GM23338 (cell line): ENCODE results near the gene SRRM2. TPM values are rescaled to one million over a fixed set of nuclear protein-coding genes. Genes with fewer than 3 reads are reported as not detected.

ENCODE experiments used
- ATAC-seq: fragments of 200-7000 bp; cut with Tn5 transposase; 3 replicates; pipeline ENCODE4 v1.9.1; 2020
- DNase-seq: peaks from one replicate; pipeline ENCODE4 v3.0.0-alpha.2; 2015; ENCODE audit warnings: low spot score
- H2AFZ ChIP-seq: fragments of 200-600 bp; sonication (generic); 2 replicates; pipeline ENCODE4 v1.8.0; 2016; ENCODE audit warnings: antibody characterized with exemption, mild to moderate bottlenecking, moderate library complexity
- H3F3A ChIP-seq: fragments of 200-600 bp; sonication (generic); replicated peaks from 2 replicates; pipeline ENCODE4 v1.8.0; 2017; ENCODE audit warnings: antibody characterized with exemption, mixed run types, low read depth
- H3K27ac ChIP-seq: fragments of 200-600 bp; sonication (generic); 2 replicates; pipeline ENCODE4 v1.6.1; 2016; ENCODE audit warnings: low read depth
- H3K27me3 ChIP-seq: fragments of 200-600 bp; sonication (generic); 2 replicates; pipeline ENCODE4 v1.8.0; 2016; ENCODE audit warnings: mild to moderate bottlenecking, mixed run types, moderate library complexity; ENCODE audit not compliant: insufficient read depth
- H3K36me3 ChIP-seq: fragments of 200-600 bp; sonication (generic); 2 replicates; pipeline ENCODE4 v1.8.0; 2016; ENCODE audit warnings: mild to moderate bottlenecking; ENCODE audit not compliant: insufficient read depth
- H3K4me1 ChIP-seq: fragments of 200-600 bp; sonication (generic); 2 replicates; pipeline ENCODE4 v1.8.0; 2016; ENCODE audit warnings: mild to moderate bottlenecking, moderate library complexity; ENCODE audit not compliant: insufficient read depth
- H3K4me2 ChIP-seq: fragments of 200-600 bp; sonication (generic); 2 replicates; pipeline ENCODE4 v1.7.1; 2017; ENCODE audit warnings: mixed run types
- H3K4me3 ChIP-seq: fragments of 200-600 bp; sonication (generic); 2 replicates; pipeline ENCODE4 v1.6.1; 2016; ENCODE audit warnings: mixed run types
- H3K79me2 ChIP-seq: fragments of 200-600 bp; sonication (generic); replicated peaks from 2 replicates; pipeline ENCODE4 v1.8.0; 2017; ENCODE audit warnings: mild to moderate bottlenecking; ENCODE audit not compliant: insufficient read depth
- H3K9me2 ChIP-seq: fragments of 200-600 bp; sonication (generic); 2 replicates; pipeline ENCODE4 v1.8.0; 2017; ENCODE audit not compliant: insufficient read depth
- H4K20me1 ChIP-seq: fragments of 200-600 bp; sonication (generic); replicated peaks from 2 replicates; pipeline ENCODE4 v1.8.0; 2017; ENCODE audit warnings: mild to moderate bottlenecking; ENCODE audit not compliant: insufficient read depth
- H3K27ac Mint-ChIP-seq: 2 replicates; pipeline ENCODE4 v1.8.0; 2020; ENCODE audit warnings: inconsistent platforms, mild to moderate bottlenecking, moderate library complexity, mixed read lengths
- H3K27me3 Mint-ChIP-seq: 3 replicates; pipeline ENCODE4 v1.8.0; 2022; ENCODE audit warnings: low read depth, mild to moderate bottlenecking, moderate library complexity, mixed read lengths, inconsistent platforms; ENCODE audit not compliant: insufficient read depth, poor library complexity
- H3K36me3 Mint-ChIP-seq: 3 replicates; pipeline ENCODE4 v1.8.0; 2021; ENCODE audit warnings: low read depth, mild to moderate bottlenecking, inconsistent platforms, moderate library complexity, mixed read lengths
- H3K4me1 Mint-ChIP-seq: 3 replicates; pipeline ENCODE4 v1.8.0; 2020; ENCODE audit warnings: mild to moderate bottlenecking, inconsistent platforms, mixed read lengths
- H3K4me3 Mint-ChIP-seq: 3 replicates; pipeline ENCODE4 v1.8.0; 2021; ENCODE audit warnings: moderate library complexity, mild to moderate bottlenecking, inconsistent platforms, mixed read lengths
- H3K9me3 Mint-ChIP-seq: 3 replicates; pipeline ENCODE4 v1.8.0; 2020; ENCODE audit warnings: moderate library complexity, mild to moderate bottlenecking, inconsistent platforms, mixed read lengths
- CREB1 ChIP-seq: fragments of 250-450 bp; sonication (Bioruptor Pico); IDR thresholded peaks from 2 replicates; pipeline ENCODE4 v1.5.0; 2020; ENCODE audit warnings: low read depth, mild to moderate bottlenecking, moderate library complexity
- CTCF ChIP-seq, 2 experiments: fragments of 200-600 bp in 1 of 2; sonication (generic) in 1 of 2; conservative IDR thresholded peaks; 2 replicates each; pipeline versions ENCODE4 v1.5.1 to v1.6.1; 2016 to 2017; ENCODE audit warnings: antibody characterized with exemption in 2 of 2, low read depth in 2 of 2, mild to moderate bottlenecking in 2 of 2, moderate library complexity in 1 of 2
- ETS1 ChIP-seq: IDR thresholded peaks from 2 replicates; pipeline ENCODE4 v1.6.1; 2016; ENCODE audit warnings: antibody characterized with exemption
- EZH2 ChIP-seq: fragments of 200-600 bp; sonication (generic); IDR thresholded peaks from one replicate; pipeline ENCODE4 v1.8.0; 2017; ENCODE audit warnings: antibody characterized with exemption, mild to moderate bottlenecking, low read depth; ENCODE audit not compliant: unreplicated experiment
- EZH2phosphoT487 ChIP-seq: fragments of 200-600 bp; sonication (generic); IDR thresholded peaks from one replicate; pipeline ENCODE4 v1.8.1; 2018; ENCODE audit warnings: antibody characterized with exemption; ENCODE audit not compliant: unreplicated experiment
- JUNB ChIP-seq: IDR thresholded peaks from one replicate; pipeline ENCODE4 v1.6.1; 2016; ENCODE audit warnings: antibody characterized with exemption; ENCODE audit not compliant: unreplicated experiment
- NANOG ChIP-seq: IDR thresholded peaks from 2 replicates; pipeline ENCODE4 v1.6.1; 2016; ENCODE audit warnings: antibody characterized with exemption, borderline replicate concordance
- POLR2AphosphoS5 ChIP-seq: IDR thresholded peaks from 2 replicates; pipeline ENCODE4 v1.6.1; 2016; ENCODE audit warnings: antibody characterized with exemption, low read depth
- REST ChIP-seq: IDR thresholded peaks from one replicate; pipeline ENCODE4 v1.6.1; 2018; ENCODE audit warnings: antibody characterized with exemption; ENCODE audit not compliant: unreplicated experiment
- STAT1 ChIP-seq: IDR thresholded peaks from one replicate; pipeline ENCODE4 v1.6.1; 2016; ENCODE audit warnings: antibody characterized with exemption; ENCODE audit not compliant: unreplicated experiment
- ZNF114 ChIP-seq: fragments of 250-450 bp; sonication (Bioruptor Pico); IDR thresholded peaks from 2 replicates; pipeline ENCODE4 v1.5.0; 2020; ENCODE audit warnings: mild to moderate bottlenecking, moderate library complexity
- ZNF331 ChIP-seq: fragments of 250-450 bp; sonication (Bioruptor Pico); IDR thresholded peaks from 2 replicates; pipeline ENCODE4 v1.5.0; 2020; ENCODE audit warnings: low read depth, mild to moderate bottlenecking, moderate library complexity
- ZNF462 ChIP-seq: fragments of 250-450 bp; sonication (Bioruptor Pico); IDR thresholded peaks from 2 replicates; pipeline ENCODE4 v1.5.0; 2020; ENCODE audit warnings: mild to moderate bottlenecking, moderate library complexity
- polyA plus RNA-seq: library from polyadenylated mRNA; unstranded; fragments of >200 nt; fragmentation: Nextera tagmentation; extraction: Ambion mirVana; gene quantifications from 2 replicates; pipeline ENCODE4 v1.2.1, GENCODE V29; 2016
- total RNA-seq: library from RNA; depleted of rRNA; stranded (reverse); fragments of >200 nt; shearing (Covaris generic); gene quantifications from 2 replicates; pipeline ENCODE4 v1.2.3, GENCODE V29; 2014

SRRM2 gene
- total and polyA plus RNA-seq, 2 experiments from 2014 or later, result 308 to 893 TPM

DNA sequence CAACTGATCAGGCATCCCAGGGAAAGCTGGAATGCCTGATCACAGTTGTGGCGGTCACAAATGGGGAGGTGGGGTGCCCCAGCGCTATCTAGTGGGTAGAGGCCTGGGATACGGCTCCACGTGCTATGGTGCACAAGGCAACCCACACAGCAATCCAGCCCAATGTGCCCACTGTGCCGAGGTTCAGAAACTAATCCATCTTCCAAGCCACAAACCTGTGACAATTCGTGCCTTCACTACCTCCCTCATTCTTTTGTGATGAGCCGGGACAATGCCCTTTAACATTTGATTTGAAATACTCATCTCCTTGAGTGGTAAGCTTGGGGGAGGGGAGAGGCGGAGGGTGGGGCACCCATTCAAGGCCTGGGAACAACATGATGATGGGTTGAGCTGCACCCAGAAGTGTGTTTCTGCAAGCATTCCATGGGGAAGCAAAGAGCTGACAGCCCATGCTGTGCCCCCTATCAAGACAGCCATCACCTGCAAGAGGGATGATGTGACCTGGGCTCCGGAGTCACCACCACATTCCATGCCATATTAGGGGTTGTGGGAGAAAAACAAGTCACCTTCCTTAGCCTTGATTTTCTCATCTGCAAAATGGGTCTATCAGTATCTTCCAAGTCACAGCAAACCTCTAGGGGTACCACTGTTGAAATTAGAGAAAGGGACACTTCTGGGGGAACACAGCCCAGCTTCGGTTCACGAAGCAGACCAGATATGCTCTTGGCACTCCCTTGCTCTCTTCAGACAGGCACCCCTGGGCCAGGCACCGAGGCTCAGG lies 20.9 kb downstream of the SRRM2 start:
- no peak for TF ChIP-seq ZNF331
- TF ChIP-seq POLR2AphosphoS5, result no peak
- no peak for TF ChIP-seq CREB1 (CRISPR knock-in tag)
- TF ChIP-seq ETS1, result no peak
- TF ChIP-seq JUNB, result no peak
- no peak for TF ChIP-seq NANOG
- no peak for TF ChIP-seq ZNF462 (CRISPR knock-in tag)
- no peak for TF ChIP-seq ZNF114 (CRISPR knock-in tag)
- no peak for TF ChIP-seq STAT1
- TF ChIP-seq REST, result no peak
- TF ChIP-seq EZH2phosphoT487, result no peak
- no peak for TF ChIP-seq CTCF (conservative IDR thresholded peaks at IDR 0.05; ENCODE audit: low read depth in 2 of 2)
- TF ChIP-seq EZH2, result no peak
- ATAC-seq (peak; percentile 2; the same call in 1 of the 3 replicates), DNase-seq (no peak)
- H3K27me3 ChIP-seq, result no peaks in the 10 kb centered on the region
- peaks cover 32% of the 10 kb centered on the region for H3K79me2 ChIP-seq
- H4K20me1 ChIP-seq, result peaks cover 16% of the 10 kb centered on the region
- peaks cover 35% of the 10 kb centered on the region for H3K27me3 Mint-ChIP-seq
- H3K36me3 ChIP-seq, result peaks cover 13% of the 10 kb centered on the region
- no peak overlapping the region for H3K4me2 ChIP-seq
- peaks cover 9% of the 10 kb centered on the region for H3K4me1 ChIP-seq
- H3K4me3 Mint-ChIP-seq, result peak overlapping the region; percentile 20; the same call in 1 of the 3 replicates
- peaks cover 40% of the 10 kb centered on the region for H3K4me1 Mint-ChIP-seq
- H3K4me3 ChIP-seq, result no peak overlapping the region
- no peaks in the 10 kb centered on the region for H3K9me2 ChIP-seq
- H3F3A ChIP-seq, result peaks cover 51% of the 10 kb centered on the region
- H3K9me3 Mint-ChIP-seq, result no peaks in the 10 kb centered on the region; the same call in none of the 3 replicates
- peak overlapping the region; percentile 7; the same call in 1 of the 2 replicates for H3K27ac Mint-ChIP-seq
- H3K36me3 Mint-ChIP-seq, result peaks cover 75% of the 10 kb centered on the region
- H2AFZ ChIP-seq, result no peak overlapping the region
- peak overlapping the region; percentile 94 for H3K27ac ChIP-seq
